K562 treated with DMSO at 1 percent for 48 hours (cell line): ENCODE measurements around the gene DCTN5. TPM values are rescaled to one million over a fixed set of nuclear protein-coding genes. Genes with fewer than 3 reads are reported as not detected.

Source experiments
- total RNA-seq: library from RNA; unstranded; fragments of 300-600 nt; gene quantifications from 2 replicates; pipeline ENCODE4 v1.2.3, GENCODE V29; 2022; ENCODE audit warnings: low replicate concordance; ENCODE audit errors: extremely low read depth

DCTN5 gene
- total RNA-seq: not detected in 2 replicates

GRCh38 chr16:23640931-23641765 lies at the start of gene DCTN5, which contains the start of gene PALB2:
TSS of gene DCTN5 (plus strand) at chr16:23641466. CDS start at chr16:23641543, 77 bp downstream.
TSS of gene PALB2 (minus strand) at chr16:23641310. CDS start at chr16:23641157, 153 bp downstream.

GRCh38 chr16:23595951-23596720 lies 45.1 kb upstream of the DCTN5 start, which contains the start of gene NDUFAB1:
TSS of gene NDUFAB1 (minus strand) at chr16:23596316. CDS start at chr16:23596290, 26 bp downstream.

GRCh38 chr16:23678430-23679273 lies 37.4 kb downstream of the DCTN5 start, which contains the start of gene PLK1:
TSS of gene PLK1 (plus strand) at chr16:23678889. CDS start at chr16:23678933, 44 bp downstream.

GRCh38 chr16:23712976-23713375 lies 71.7 kb downstream of the DCTN5 start, which contains the start of gene ERN2:
TSS of gene ERN2 (minus strand) at chr16:23713222. CDS start at chr16:23713187, 35 bp downstream.

Other genes starting within 250 kb of the DCTN5 start
- gene COG7, start 188.3 kb upstream of the DCTN5 start, total RNA-seq: not detected in 2 replicates
- not detected in 2 replicates for gene GGA2, start 131.0 kb upstream of the DCTN5 start, total RNA-seq
- not detected in 2 replicates for gene EARS2, start 84.1 kb upstream of the DCTN5 start, total RNA-seq
- not detected in 2 replicates for gene UBFD1, start 83.7 kb upstream of the DCTN5 start, total RNA-seq
- gene NDUFAB1, start 45.1 kb upstream of the DCTN5 start, total RNA-seq: not detected in 2 replicates
- not detected in 2 replicates for gene PALB2, start 156 bp upstream of the DCTN5 start, total RNA-seq
- 319 TPM in 1 of 2 replicates, not detected in the other for gene PLK1, start 37.4 kb downstream of the DCTN5 start, total RNA-seq
- gene ERN2, start 71.8 kb downstream of the DCTN5 start, total RNA-seq: not detected in 2 replicates
- gene CHP2, start 113.6 kb downstream of the DCTN5 start, total RNA-seq: not detected in 2 replicates
- 543 TPM in 1 of 2 replicates, not detected in the other for gene PRKCB, start 194.5 kb downstream of the DCTN5 start, total RNA-seq